Tibial nerve (tissue), 4 donors: ENCODE measurements around the gene CIT. TPM values are rescaled to one million over a fixed set of nuclear protein-coding genes. Genes with fewer than 3 reads are reported as not detected.

ENCODE experiments used
- DNase-seq, 2 donors: peaks; one replicate each; pipeline ENCODE4 v3.0.0-alpha.2; 2019; ENCODE audit warnings: low spot score in 2 of 2
- H3K27ac ChIP-seq, 4 donors: fragments of 200-600 bp; sonication (generic) in 3 of 4; one replicate each; pipeline ENCODE4 v1.5.1; 2017 to 2019; ENCODE audit warnings: mild to moderate bottlenecking in 1 of 4
- H3K27me3 ChIP-seq, 2 donors: fragments of 200-600 bp; sonication (generic) in 1 of 2; one replicate each; pipeline versions ENCODE4 v1.5.1 to v1.6.0; 2017 to 2019
- H3K36me3 ChIP-seq, 3 donors: fragments of 200-600 bp; sonication (generic); one replicate each; pipeline ENCODE4 v1.5.1; 2018 to 2019
- H3K4me1 ChIP-seq, 4 donors: fragments of 200-600 bp; sonication (generic) in 3 of 4; one replicate each; pipeline ENCODE4 v1.5.1; 2017 to 2019
- H3K4me3 ChIP-seq, 4 donors: fragments of 200-600 bp; sonication (generic) in 3 of 4; one replicate each; pipeline ENCODE4 v1.5.1; 2017 to 2019; ENCODE audit warnings: mild to moderate bottlenecking in 1 of 4, moderate library complexity in 1 of 4
- H3K9me3 ChIP-seq, 4 donors: fragments of 200-600 bp; sonication (generic) in 3 of 4; one replicate each; pipeline ENCODE4 v1.5.1; 2017 to 2019
- CTCF ChIP-seq, 5 experiments: fragments of 200-600 bp in 3 of 5; fragments of 450-650 bp in 2 of 5; sonication (generic) in 3 of 5; IDR thresholded peaks; one replicate each; pipeline ENCODE4 v1.5.1; 2016 to 2019; ENCODE audit warnings: antibody characterized with exemption in 5 of 5, mild to moderate bottlenecking in 3 of 5, moderate library complexity in 2 of 5
- EP300 ChIP-seq, 2 donors: sonication (generic); formaldehyde crosslinking; IDR thresholded peaks; one replicate each; pipeline ENCODE4 v1.6.1; 2017; ENCODE audit warnings: antibody characterized with exemption in 2 of 2, mild to moderate bottlenecking in 1 of 2
- POLR2A ChIP-seq, 2 donors: fragments of 450-650 bp; IDR thresholded peaks; one replicate each; pipeline ENCODE4 v1.6.1; 2017; ENCODE audit warnings: antibody characterized with exemption in 2 of 2, mild to moderate bottlenecking in 2 of 2, moderate library complexity in 2 of 2
- WGBS, 2 donors: methylation state at CpG; one replicate each; pipeline ENCODE4 v1.1.5; 2018; 5-methylcytosine and 5-hydroxymethylcytosine counted together
- total RNA-seq, 4 donors: library from RNA; depleted of rRNA; stranded (reverse); fragments of >200 nt; gene quantifications; one replicate each; pipeline ENCODE4 v1.1.0, GENCODE V29; 2016

The CIT gene
- total RNA-seq, 4 donors from 2014 or later = 22.0 to 72.1 (median 40.8) TPM

- WGBS, 2 donors = 86 to 91% methylated on average over 6 of the region's 6 CpGs
- H3K27ac ChIP-seq = no peak overlapping the region
- no peak for DNase-seq
- H3K4me1 ChIP-seq = no peaks in the 10 kb centered on the region
- no peaks in the 10 kb centered on the region for H3K9me3 ChIP-seq
- TF ChIP-seq EP300 (IDR thresholded peaks at IDR 0.05) (no peak), CTCF (IDR thresholded peaks at IDR 0.05) (no peak)
- H3K36me3 ChIP-seq = no peaks in the 10 kb centered on the region
- no peak overlapping the region for H3K4me3 ChIP-seq
- H3K27me3 ChIP-seq = no peaks in the 10 kb centered on the region
Measured at GRCh38 chr12:119913536-119914330, 36.6 kb upstream of the CIT start.

DNA sequence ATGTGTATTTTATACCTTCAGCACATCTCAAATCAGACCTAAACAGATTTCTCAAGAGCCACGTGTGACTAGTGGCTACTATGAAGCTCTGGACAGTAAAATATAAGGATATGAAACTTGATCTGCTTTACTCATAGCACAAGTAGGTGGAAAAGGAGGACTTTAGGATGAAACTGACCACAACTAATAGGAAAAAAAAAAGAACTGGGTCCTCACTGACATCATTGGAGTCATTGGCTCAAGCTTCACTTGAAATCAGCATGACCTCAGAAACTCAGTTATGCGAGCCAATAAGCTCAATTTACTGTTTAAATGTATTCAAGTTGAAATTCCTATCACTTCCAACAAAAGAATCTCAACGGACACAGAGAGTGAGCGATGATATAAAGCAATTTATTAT, 34.1 kb upstream of the CIT start:
- H3K27me3 ChIP-seq = no peaks in the 10 kb centered on the region
- TF ChIP-seq EP300 (IDR thresholded peaks at IDR 0.05) (no peak), POLR2A (IDR thresholded peaks at IDR 0.05) (no peak), CTCF (IDR thresholded peaks at IDR 0.05) (no peak)
- no peaks in the 10 kb centered on the region for H3K4me1 ChIP-seq
- H3K36me3 ChIP-seq = no peaks in the 10 kb centered on the region
- WGBS, 2 donors = 45 to 57% methylated on average over 4 of the region's 4 CpGs
- H3K9me3 ChIP-seq = no peaks in the 10 kb centered on the region
- DNase-seq = no peak
- no peak overlapping the region for H3K4me3 ChIP-seq
- no peak overlapping the region for H3K27ac ChIP-seq

DNA sequence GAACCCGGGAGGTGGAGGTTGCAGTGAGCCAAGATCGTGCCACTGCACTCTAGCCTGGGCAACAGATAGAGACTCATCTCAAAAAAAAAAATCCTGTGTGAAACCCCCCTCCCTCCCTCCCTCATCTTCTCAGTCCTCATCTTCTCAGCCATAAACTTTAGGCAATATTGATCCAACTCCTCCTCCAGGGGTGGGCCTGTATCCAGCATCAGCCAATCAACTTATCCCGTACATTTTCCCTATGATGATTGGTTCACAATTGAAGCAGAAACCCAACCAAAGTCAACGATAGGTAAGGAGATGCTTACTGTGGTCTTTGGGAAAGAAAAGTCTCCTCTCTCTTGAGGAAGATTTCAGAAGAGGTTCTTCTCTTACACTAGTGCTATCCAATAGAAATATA, 33.5 kb upstream of the CIT start:
- WGBS, 2 donors = 92 to 95% methylated on average over 4 of the region's 4 CpGs
- H3K36me3 ChIP-seq = no peaks in the 10 kb centered on the region
- H3K9me3 ChIP-seq = no peaks in the 10 kb centered on the region
- no peaks in the 10 kb centered on the region for H3K4me1 ChIP-seq
- H3K27me3 ChIP-seq = no peaks in the 10 kb centered on the region
- H3K27ac ChIP-seq = no peak overlapping the region
- no peak for TF ChIP-seq CTCF (IDR thresholded peaks at IDR 0.05)
- TF ChIP-seq POLR2A (IDR thresholded peaks at IDR 0.05) = no peak
- TF ChIP-seq EP300 (IDR thresholded peaks at IDR 0.05) = no peak
- no peak for DNase-seq
- no peak overlapping the region for H3K4me3 ChIP-seq

- Histone ChIP-seq H3K27ac (no peak overlapping the region), H3K9me3 (no peaks in the 10 kb centered on the region), H3K4me3 (no peak overlapping the region), H3K4me1 (peaks cover 0 to 5% (median 0%) of the 10 kb centered on the region in 4 donors), H3K36me3 (no peaks in the 10 kb centered on the region), H3K27me3 (no peaks in the 10 kb centered on the region)
- 0 to 1% methylated on average over 5 of the region's 5 CpGs for WGBS, 2 donors
- no peak for TF ChIP-seq EP300 (IDR thresholded peaks at IDR 0.05)
- peak; percentile 62 to 81 (median 73) for TF ChIP-seq CTCF (IDR thresholded peaks at IDR 0.05)
- peak; percentile 12 to 23 for DNase-seq
Measured at GRCh38 chr12:119902084-119902509, 25.0 kb upstream of the CIT start.

GRCh38 chr12:119901670-119902069, 24.6 kb upstream of the CIT start:
- Histone ChIP-seq H3K27me3 (no peaks in the 10 kb centered on the region), H3K4me3 (no peak overlapping the region), H3K36me3 (no peaks in the 10 kb centered on the region), H3K27ac (no peak overlapping the region), H3K9me3 (no peaks in the 10 kb centered on the region), H3K4me1 (peaks cover 0 to 5% (median 0%) of the 10 kb centered on the region in 4 donors)
- 55 to 62% methylated on average over 2 of the region's 2 CpGs for WGBS, 2 donors
- TF ChIP-seq EP300 (IDR thresholded peaks at IDR 0.05) (no peak), CTCF (IDR thresholded peaks at IDR 0.05) (no peak), POLR2A (IDR thresholded peaks at IDR 0.05) (no peak)
- DNase-seq = no peak
